Keratinocyte (primary cell): ENCODE results near the gene ARL4D.

Source experiments
- CTCF ChIP-seq, 3 experiments: IDR thresholded peaks in 1 of 3; conservative IDR thresholded peaks in 1 of 3; optimal IDR thresholded peaks in 1 of 3; 2 replicates in 2 of 3; 3 replicates in 1 of 3; pipeline versions ENCODE3 to v1.5.1; 2011; ENCODE audit warnings: low read length in 3 of 3, mild to moderate bottlenecking in 3 of 3, moderate library complexity in 2 of 3, control low read depth in 1 of 3, inconsistent platforms in 1 of 3; ENCODE audit not compliant: insufficient read depth in 2 of 3; ENCODE audit errors: extremely low read depth in 1 of 3
- EZH2 ChIP-seq: IDR thresholded peaks from one replicate; pipeline ENCODE4 v1.6.1; 2012; ENCODE audit warnings: inconsistent platforms, mild to moderate bottlenecking, low read length, moderate library complexity

GRCh38 chr17:43439041-43439440, 40.2 kb downstream of the ARL4D start:
- TF ChIP-seq CTCF (optimal IDR thresholded peaks at IDR 0.05 in 1 of 3, IDR thresholded peaks at IDR 0.05 in 1 of 3, conservative IDR thresholded peaks at IDR 0.05 in 1 of 3; ENCODE audit: extremely low read depth in 1 of 3, insufficient read depth in 2 of 3, low read length in 3 of 3): no peak
- TF ChIP-seq EZH2: no peak
